Testis (tissue), 3 donors: ENCODE data around the gene CCDC124. TPM values are rescaled to one million over a fixed set of nuclear protein-coding genes. Genes with fewer than 3 reads are reported as not detected.

Experiments
- DNase-seq: peaks from one replicate; pipeline ENCODE4 v3.0.0-alpha.2; 2019
- H3K27ac ChIP-seq, 2 donors: fragments of 200-600 bp; sonication (generic); one replicate each; pipeline ENCODE4 v1.5.1; 2019
- H3K27me3 ChIP-seq: fragments of 200-600 bp; sonication (generic); one replicate; pipeline ENCODE4 v1.5.1; 2019
- H3K36me3 ChIP-seq: fragments of 200-600 bp; sonication (generic); one replicate; pipeline ENCODE4 v1.5.1; 2017; ENCODE audit warnings: low read depth; ENCODE audit errors: missing control alignments
- H3K4me1 ChIP-seq: fragments of 200-600 bp; sonication (generic); one replicate; pipeline ENCODE4 v1.5.1; 2019
- H3K4me3 ChIP-seq, 2 donors: fragments of 200-600 bp; sonication (generic); one replicate each; pipeline ENCODE4 v1.5.1; 2017 to 2019
- H3K9me3 ChIP-seq: fragments of 200-600 bp; sonication (generic); one replicate; pipeline ENCODE4 v1.5.1; 2017
- CTCF ChIP-seq, 3 experiments: fragments of 450-650 bp in 2 of 3; fragments of 200-600 bp in 1 of 3; sonication (generic) in 1 of 3; IDR thresholded peaks; one replicate each; pipeline ENCODE4 v1.5.1; 2016 to 2019; ENCODE audit warnings: antibody characterized with exemption in 3 of 3, mild to moderate bottlenecking in 2 of 3, moderate library complexity in 1 of 3
- POLR2A ChIP-seq: fragments of 450-650 bp; IDR thresholded peaks from one replicate; pipeline ENCODE4 v1.6.1; 2017; ENCODE audit warnings: antibody characterized with exemption, mild to moderate bottlenecking, moderate library complexity
- WGBS, 2 donors: methylation state at CpG; one replicate each; pipeline ENCODE4 v1.1.5; 2018; 5-methylcytosine and 5-hydroxymethylcytosine counted together
- intact Hi-C: fragments of 100-400 bp; cut with DNase I; formaldehyde crosslinking; loops from one replicate; pipeline ENCODE4 v1.15.1; 2023; ENCODE audit warnings: low total_unique reads
- polyA plus RNA-seq: library from polyadenylated mRNA; stranded (reverse); fragments of 350-450 nt; fragmentation: Illumina TruSeq; extraction: RNeasy Lipid Tissue Mini Kit (QIAGEN cat#74804); gene quantifications from one replicate; pipeline ENCODE4 v1.2.3, GENCODE V29; 2014; ENCODE audit warnings: low read depth, low replicate concordance; ENCODE audit not compliant: insufficient read depth
- total RNA-seq, 2 donors: library from RNA; depleted of rRNA; stranded (reverse); fragments of >200 nt; gene quantifications; one replicate each; pipeline ENCODE4 v1.2.3, GENCODE V29; 2016

Gene CCDC124
- total and polyA plus RNA-seq, 3 donors from 2014 or later, result 51.5 to 75.0 (median 69.5) TPM

DNA sequence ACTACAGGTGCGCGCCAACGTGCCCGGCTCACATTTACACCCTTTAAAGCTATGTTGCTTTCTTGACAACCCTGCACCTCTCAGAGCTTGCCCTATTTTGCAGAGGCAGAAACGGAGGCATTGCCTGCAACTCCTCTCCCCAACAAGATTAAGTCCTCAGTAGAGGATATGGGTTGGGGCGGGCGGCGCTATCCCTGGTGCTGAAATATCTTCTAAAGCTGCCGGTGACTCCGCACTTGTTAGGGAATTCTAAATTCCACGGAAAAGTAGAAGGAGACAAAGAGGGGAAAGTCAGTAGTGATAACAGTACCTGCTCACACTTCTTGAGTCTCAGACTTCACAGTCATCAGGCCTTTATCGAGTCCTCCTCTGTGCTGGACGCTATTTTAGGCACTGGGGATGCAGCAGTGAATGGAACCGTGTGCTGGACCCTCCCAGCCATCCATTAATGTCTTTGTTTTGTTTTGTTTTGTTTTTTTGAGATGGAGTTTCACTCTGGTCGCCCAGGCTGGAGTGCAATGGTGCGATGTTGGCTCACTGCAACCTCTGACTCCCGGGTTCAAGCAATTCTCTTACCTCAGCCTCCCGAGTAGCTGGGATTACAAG, 43.1 kb upstream of the CCDC124 start:
- WGBS, 2 donors, result 20 to 21% methylated on average over 18 of the region's 18 CpGs
- Histone ChIP-seq H3K4me3 (no peak overlapping the region), H3K9me3 (no peaks in the 10 kb centered on the region), H3K27me3 (no peaks in the 10 kb centered on the region), H3K27ac (no peak overlapping the region), H3K36me3 (no peaks in the 10 kb centered on the region), H3K4me1 (no peaks in the 10 kb centered on the region)
- DNase-seq, result peak; percentile 68
- intact Hi-C loops, result no loop called here
- TF ChIP-seq CTCF (IDR thresholded peaks at IDR 0.05) (no peak), POLR2A (no peak)

GRCh38 chr19:17893766-17894165, 39.0 kb upstream of the CCDC124 start:
- DNase-seq, result no peak
- no peaks in the 10 kb centered on the region for H3K9me3 ChIP-seq
- no peak for TF ChIP-seq POLR2A
- no peak for TF ChIP-seq CTCF (IDR thresholded peaks at IDR 0.05)
- no peak overlapping the region for H3K4me3 ChIP-seq
- no peaks in the 10 kb centered on the region for H3K27me3 ChIP-seq
- 81 to 86% methylated on average over 5 to 9 of the region's 9 CpGs for WGBS, 2 donors
- no peaks in the 10 kb centered on the region for H3K36me3 ChIP-seq
- no peak overlapping the region for H3K27ac ChIP-seq
- H3K4me1 ChIP-seq, result no peaks in the 10 kb centered on the region
- intact Hi-C loops, result no loop called here

GRCh38 chr19:17902701-17903100, 30.1 kb upstream of the CCDC124 start:
- Histone ChIP-seq H3K9me3 (no peaks in the 10 kb centered on the region), H3K4me3 (no peak overlapping the region), H3K36me3 (no peaks in the 10 kb centered on the region), H3K4me1 (no peaks in the 10 kb centered on the region), H3K27ac (no peak overlapping the region), H3K27me3 (no peaks in the 10 kb centered on the region)
- no peak for DNase-seq
- intact Hi-C loops, result no loop called here
- WGBS, 2 donors, result 72 to 80% methylated on average over 6 of the region's 6 CpGs
- TF ChIP-seq POLR2A (no peak), CTCF (IDR thresholded peaks at IDR 0.05) (no peak)

DNA sequence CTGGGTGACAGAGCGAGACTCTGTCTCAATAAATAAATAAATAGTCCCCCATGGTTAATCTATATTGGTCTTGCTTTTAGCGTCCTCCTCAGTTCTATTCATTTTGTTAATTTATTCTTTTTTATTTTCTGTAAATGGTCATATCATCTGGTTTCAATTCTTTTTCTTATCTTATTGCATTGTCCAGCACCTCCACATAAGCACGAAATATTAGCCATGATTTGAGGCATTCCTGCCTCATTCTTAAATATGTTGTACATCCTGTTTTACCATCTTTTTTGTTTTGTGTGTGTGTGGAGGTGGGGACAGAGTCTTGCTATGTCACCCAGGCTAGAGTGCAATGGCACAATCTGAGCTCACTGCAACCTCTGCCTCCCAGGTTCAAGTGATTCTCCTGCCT, 24.6 kb upstream of the CCDC124 start:
- TF ChIP-seq POLR2A (no peak), CTCF (IDR thresholded peaks at IDR 0.05) (no peak)
- Histone ChIP-seq H3K27ac (no peak overlapping the region), H3K27me3 (no peaks in the 10 kb centered on the region), H3K36me3 (no peaks in the 10 kb centered on the region), H3K4me1 (no peaks in the 10 kb centered on the region), H3K9me3 (no peaks in the 10 kb centered on the region), H3K4me3 (no peak overlapping the region)
- no peak for DNase-seq
- intact Hi-C loops, result no loop called here
- WGBS, 2 donors, result 87 to 91% methylated on average over 3 of the region's 3 CpGs

DNA sequence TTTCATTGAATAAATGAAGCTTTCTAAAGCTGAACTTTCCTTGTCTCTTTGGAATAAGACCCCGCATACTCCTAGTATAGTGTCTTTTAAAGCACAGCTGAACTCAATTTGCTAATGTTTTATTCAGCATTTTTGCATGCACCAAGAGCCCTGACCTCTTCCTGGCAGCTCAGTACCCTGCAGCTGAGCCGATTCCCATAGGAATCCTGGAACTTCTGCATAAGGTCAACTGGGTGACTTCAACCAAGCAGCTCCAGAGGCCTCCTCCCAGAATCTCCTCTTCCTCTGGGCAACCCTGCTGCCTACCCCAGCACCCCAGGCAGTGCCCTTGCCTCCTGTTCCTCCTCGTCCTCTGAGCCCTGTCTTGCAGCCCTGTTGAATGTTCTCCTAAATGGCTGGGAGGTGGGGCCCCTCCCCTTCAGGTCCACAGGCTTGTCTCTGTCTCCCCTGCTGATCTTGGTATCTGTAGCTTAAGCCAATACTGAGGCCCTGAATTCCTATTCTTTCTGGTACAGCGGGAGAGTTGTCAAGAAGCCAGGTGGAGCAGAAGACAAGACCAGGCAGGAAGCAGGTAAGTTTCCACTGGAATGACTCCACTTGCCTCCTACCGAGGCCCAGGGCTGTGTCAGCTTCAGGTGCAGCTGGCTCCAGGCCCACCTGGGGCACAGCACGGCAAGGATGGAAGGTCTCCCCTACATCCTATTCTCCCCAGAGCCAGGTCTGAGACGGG, 23.6 kb upstream of the CCDC124 start:
- Histone ChIP-seq H3K27me3 (no peaks in the 10 kb centered on the region), H3K36me3 (no peaks in the 10 kb centered on the region), H3K4me3 (no peak overlapping the region), H3K27ac (no peak overlapping the region), H3K4me1 (no peaks in the 10 kb centered on the region), H3K9me3 (no peaks in the 10 kb centered on the region)
- no peak for TF ChIP-seq CTCF (IDR thresholded peaks at IDR 0.05)
- no peak for TF ChIP-seq POLR2A
- WGBS, 2 donors, result 66 to 70% methylated on average over 7 of the region's 7 CpGs
- DNase-seq, result no peak
- intact Hi-C loops, result no loop called here
